Measurements from ENCODE around the gene DGKB.

The DGKB gene

GRCh38 chr7:14690486-14690885, 212.1 kb downstream of the DGKB start:
- FAIRE-seq: no peak
- DNase-seq (ENCODE audit: low spot score): no peak

GRCh38 chr7:14690075-14690474, 212.5 kb downstream of the DGKB start:
- DNase-seq (ENCODE audit: low spot score) (no peak), FAIRE-seq (no peak)

DNA sequence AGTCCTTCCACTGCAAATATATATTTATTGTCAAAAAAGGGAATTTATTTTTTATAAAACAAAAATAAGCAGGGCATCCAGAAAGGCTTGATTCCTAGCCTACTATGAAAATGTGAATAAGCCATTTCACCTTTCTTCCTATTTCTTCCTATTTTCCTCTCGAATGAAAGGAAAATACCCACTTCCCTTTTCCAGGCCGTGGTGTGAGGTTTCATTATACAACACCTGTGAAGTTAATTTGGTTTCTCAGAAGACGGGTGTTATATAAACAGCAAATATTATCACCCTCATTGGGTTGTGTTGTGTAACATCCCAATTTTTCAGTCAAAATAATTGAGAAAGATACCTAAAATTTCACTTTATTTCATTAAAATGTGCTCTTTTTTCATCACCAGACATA, 214.3 kb downstream of the DGKB start:
- FAIRE-seq (no peak), DNase-seq (ENCODE audit: low spot score) (no peak)

DNA sequence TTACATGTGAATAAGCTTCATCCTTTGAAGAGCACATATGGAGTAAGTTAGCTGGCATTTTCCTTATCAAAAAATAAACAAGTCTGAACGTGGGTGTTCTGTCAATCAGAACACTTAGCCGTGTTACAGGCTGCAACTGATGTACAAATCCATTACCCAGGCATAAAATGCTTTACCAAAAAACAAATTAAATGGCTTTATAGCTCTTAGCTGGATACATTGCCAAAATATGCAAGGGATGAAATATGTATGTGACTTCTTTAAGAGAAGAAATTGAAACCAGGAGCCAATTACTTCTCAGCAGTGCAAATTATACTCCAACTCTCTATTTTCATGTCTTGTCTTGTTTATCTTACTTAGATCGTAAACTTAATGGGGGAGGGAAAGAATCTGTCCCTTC, 214.8 kb downstream of the DGKB start:
- FAIRE-seq: no peak

GRCh38 chr7:14687241-14687640, 215.3 kb downstream of the DGKB start:
- DNase-seq (ENCODE audit: low spot score) (no peak), FAIRE-seq (no peak)

More for the DNA sequence above, 214.8 kb downstream of the DGKB start:
- no peak for DNase-seq (ENCODE audit: low spot score)

- no peak for DNase-seq (ENCODE audit: low spot score)
- FAIRE-seq: peak; percentile 9
Measured at GRCh38 chr7:14685167-14685566, 217.4 kb downstream of the DGKB start.

- FAIRE-seq: no peak
- no peak for DNase-seq (ENCODE audit: low spot score)
Measured at GRCh38 chr7:14682910-14683465, 219.6 kb downstream of the DGKB start.

DNA sequence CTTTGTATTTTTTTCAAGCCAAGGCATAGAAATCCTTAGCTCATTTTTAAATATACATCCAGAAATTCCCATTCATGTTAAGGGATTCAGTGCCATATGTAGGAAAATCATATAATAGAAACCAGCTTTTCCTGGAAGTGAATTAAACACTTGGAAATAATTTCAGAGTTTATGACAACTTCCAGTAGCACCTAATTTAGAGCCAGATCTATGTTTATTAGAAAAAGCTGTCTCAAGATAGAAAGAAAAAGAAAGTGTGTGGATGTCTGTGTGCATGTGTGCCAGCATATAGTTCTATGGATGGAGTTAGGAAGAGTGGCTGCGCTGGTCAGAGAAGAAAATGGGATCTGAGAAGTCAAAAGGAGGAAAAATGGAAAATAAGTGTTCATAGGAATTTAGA, 225.7 kb downstream of the DGKB start:
- no peak for DNase-seq (ENCODE audit: low spot score)
- no peak for FAIRE-seq

DNA sequence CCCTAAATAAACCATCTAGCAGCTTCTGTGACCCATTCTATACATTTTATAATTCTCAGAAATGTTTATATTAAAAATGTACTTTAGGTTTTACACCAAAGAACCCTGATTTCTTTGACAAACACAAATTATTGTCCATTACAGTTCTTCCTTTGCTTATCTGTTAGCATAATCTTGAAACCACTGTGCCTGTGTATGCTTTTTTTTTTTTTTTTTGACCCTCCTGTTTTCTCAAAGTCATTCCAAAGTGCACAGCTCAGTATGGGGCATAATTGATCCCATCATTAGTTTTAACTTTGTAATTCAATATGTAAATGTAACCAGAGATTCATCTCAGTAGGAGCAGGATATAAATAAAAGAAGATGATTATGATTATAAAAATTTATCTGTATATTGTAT, 229.3 kb downstream of the DGKB start:
- DNase-seq (ENCODE audit: low spot score) (no peak), FAIRE-seq (no peak)

- FAIRE-seq (no peak), DNase-seq (ENCODE audit: low spot score) (no peak)
Measured at GRCh38 chr7:14666913-14667312, 235.6 kb downstream of the DGKB start.

GRCh38 chr7:14666304-14666703, 236.2 kb downstream of the DGKB start:
- DNase-seq (ENCODE audit: low spot score): no peak

DNA sequence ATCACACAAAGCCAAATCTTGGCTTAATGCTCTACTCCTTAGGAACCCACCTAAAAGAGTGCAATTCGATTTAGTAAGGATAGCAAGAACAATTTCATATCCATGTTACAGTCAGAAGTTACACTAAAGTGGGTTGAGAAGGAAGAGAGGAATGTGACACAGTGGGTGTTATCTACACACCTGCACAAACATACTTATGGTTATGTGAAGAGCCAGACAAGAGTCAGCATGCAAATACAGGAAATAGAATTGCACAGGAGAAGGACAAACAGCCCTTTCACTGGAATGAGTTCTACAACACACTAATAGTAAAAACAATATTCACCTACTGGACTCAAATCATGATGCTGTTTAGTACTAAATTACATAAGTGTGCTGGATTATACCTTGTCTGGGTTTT, 262.8 kb downstream of the DGKB start:
- FAIRE-seq (no peak), DNase-seq (ENCODE audit: low spot score) (no peak)

More at GRCh38 chr7:14666304-14666703, 236.2 kb downstream of the DGKB start:
- FAIRE-seq: no peak

- FAIRE-seq: no peak
- no peak for DNase-seq (ENCODE audit: low spot score)
Measured at GRCh38 chr7:14639329-14639728, 263.2 kb downstream of the DGKB start.

DNA sequence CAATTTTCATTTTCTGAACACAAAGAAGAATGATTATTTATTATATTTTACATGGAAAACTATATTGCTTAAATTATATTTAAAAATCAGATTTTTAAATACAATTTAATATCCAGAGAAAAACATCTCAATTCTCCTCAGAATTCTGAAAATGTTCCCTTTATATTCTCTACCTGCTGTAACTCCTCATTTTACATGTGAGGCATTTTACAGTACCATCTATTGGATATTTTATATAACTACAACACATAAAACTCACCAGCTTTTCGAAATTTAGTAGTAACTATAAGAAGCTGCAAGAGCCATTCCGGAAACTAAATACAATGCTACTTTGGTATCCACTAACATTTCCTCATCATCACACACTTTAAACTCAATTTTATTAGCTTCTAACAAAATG, 264.6 kb downstream of the DGKB start:
- DNase-seq (ENCODE audit: low spot score): no peak

GRCh38 chr7:14635955-14636354, 266.6 kb downstream of the DGKB start:
- no peak for FAIRE-seq
- no peak for DNase-seq (ENCODE audit: low spot score)

More for the DNA sequence above, 264.6 kb downstream of the DGKB start:
- FAIRE-seq: no peak

GRCh38 chr7:14630048-14630447, 272.5 kb downstream of the DGKB start:
- FAIRE-seq (no peak), DNase-seq (ENCODE audit: low spot score) (no peak)

GRCh38 chr7:14628516-14628915, 274.0 kb downstream of the DGKB start:
- no peak for DNase-seq (ENCODE audit: low spot score)
- no peak for FAIRE-seq

DNA sequence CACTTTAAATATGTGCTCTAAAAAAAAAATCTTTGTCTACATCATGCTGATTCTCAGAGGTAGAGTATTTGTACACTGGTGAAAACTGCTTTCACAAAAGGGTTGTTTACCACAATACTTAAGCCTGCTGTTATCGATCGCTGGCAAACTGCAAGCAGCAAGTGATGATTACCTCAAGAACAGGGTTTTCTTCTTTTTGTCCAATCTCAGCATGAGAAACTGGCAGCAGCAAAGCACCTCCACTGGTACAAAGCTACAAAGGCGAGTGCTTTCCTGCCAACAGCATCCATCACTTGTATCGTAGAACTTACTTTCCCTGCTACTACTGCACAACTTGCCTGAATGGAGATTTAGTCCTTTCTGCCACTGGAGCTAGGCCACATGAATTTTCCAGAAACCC, 276.5 kb downstream of the DGKB start:
- no peak for DNase-seq (ENCODE audit: low spot score)
- no peak for FAIRE-seq

DNA sequence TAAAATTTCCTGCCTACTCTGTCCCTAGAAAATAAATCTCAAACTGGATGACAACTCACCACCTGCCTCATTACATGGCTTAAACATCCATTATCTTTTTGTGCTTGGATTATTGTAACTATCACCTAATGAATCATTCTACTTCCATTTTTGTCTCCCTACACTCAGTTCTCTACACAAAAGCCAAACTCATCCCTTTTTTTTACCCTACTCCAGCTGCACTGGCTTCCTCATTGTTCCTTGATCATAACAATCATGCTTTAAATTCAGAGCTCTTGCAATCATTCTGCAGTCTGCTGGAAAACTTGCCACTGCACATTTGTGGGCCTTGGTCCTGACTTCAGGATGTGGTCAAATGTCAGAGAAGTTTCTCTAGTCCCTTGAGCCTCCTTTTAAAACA, 280.0 kb downstream of the DGKB start:
- FAIRE-seq (no peak), DNase-seq (ENCODE audit: low spot score) (no peak)

- peak; percentile 3 for DNase-seq (ENCODE audit: low spot score)
- no peak for FAIRE-seq
Measured at GRCh38 chr7:14606101-14606500, 296.4 kb downstream of the DGKB start.

DNA sequence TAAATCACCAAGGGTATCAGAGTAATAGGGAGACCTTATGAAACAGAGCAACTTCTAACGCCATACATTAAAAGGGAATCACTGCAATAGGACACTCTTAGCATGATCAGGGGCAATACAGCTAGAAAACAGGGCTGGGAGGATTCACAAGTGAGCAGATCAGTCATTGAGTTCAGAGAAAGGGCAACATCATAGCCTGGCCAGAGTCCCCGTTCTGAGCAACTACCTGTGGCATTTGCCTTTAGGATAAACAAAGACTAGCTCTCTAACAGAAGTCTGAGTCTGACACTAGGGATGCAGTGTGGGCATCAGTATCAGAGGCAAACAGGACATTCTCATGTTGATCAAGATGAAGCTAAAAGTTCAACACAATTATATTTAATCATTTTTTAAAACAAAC, 297.9 kb downstream of the DGKB start:
- no peak for FAIRE-seq
- DNase-seq (ENCODE audit: low spot score): no peak

DNA sequence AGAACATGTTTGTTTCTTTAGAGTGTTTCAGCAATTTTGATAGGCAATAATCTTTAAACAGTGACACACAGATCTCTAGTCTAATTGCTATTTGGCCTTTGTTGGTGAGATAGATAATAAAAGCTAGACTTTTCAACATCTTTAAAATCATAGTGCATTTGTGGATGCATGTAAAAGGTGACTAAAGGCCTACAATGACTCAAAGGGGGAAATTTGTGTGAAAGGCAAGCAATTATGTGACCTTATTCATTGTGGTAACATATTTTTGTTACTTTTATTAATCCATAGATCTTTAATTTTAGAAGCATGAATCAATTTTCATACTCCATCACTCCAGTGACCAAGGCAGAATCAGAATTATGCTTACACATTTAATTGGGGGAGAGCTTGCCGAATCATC, 299.7 kb downstream of the DGKB start:
- DNase-seq (ENCODE audit: low spot score): no peak
- no peak for FAIRE-seq

GRCh38 chr7:14600766-14601367, 301.7 kb downstream of the DGKB start:
- no peak for DNase-seq (ENCODE audit: low spot score)
- FAIRE-seq: no peak

GRCh38 chr7:14598978-14599377, 303.6 kb downstream of the DGKB start:
- DNase-seq (ENCODE audit: low spot score) (no peak), FAIRE-seq (no peak)

All from urothelium cell line (cell line).